Nephron progenitor cell (in vitro differentiated cells): ENCODE measurements around the gene PALLD.

Experiments used
- DNase-seq: peaks from one replicate; pipeline ENCODE4 v3.0.0; 2021
- H3K27ac Mint-ChIP-seq: 2 replicates; pipeline ENCODE4 v1.8.0; 2021; ENCODE audit warnings: mild to moderate bottlenecking, moderate library complexity, mixed read lengths
- H3K27me3 Mint-ChIP-seq: 2 replicates; pipeline ENCODE4 v1.8.0; 2021; ENCODE audit warnings: mild to moderate bottlenecking, low read depth, mixed read lengths; ENCODE audit not compliant: poor library complexity
- H3K36me3 Mint-ChIP-seq: 2 replicates; pipeline ENCODE4 v1.8.0; 2021; ENCODE audit warnings: low read depth, mixed read lengths
- H3K4me1 Mint-ChIP-seq: 2 replicates; pipeline ENCODE4 v1.8.0; 2021; ENCODE audit warnings: mixed read lengths
- H3K4me3 Mint-ChIP-seq: 2 replicates; pipeline ENCODE4 v1.8.0; 2021; ENCODE audit warnings: mild to moderate bottlenecking, moderate library complexity, mixed read lengths
- H3K9me3 Mint-ChIP-seq: 2 replicates; pipeline ENCODE4 v1.8.0; 2021; ENCODE audit warnings: mild to moderate bottlenecking, moderate library complexity, mixed read lengths
- TF ChIP-seq, protein P1 (sequence below): fragments of 200-600 bp; sonication (generic); IDR thresholded peaks from 2 replicates; pipeline ENCODE4 v1.5.0; 2021; ENCODE audit warnings: antibody characterized with exemption

The PALLD gene

DNA sequence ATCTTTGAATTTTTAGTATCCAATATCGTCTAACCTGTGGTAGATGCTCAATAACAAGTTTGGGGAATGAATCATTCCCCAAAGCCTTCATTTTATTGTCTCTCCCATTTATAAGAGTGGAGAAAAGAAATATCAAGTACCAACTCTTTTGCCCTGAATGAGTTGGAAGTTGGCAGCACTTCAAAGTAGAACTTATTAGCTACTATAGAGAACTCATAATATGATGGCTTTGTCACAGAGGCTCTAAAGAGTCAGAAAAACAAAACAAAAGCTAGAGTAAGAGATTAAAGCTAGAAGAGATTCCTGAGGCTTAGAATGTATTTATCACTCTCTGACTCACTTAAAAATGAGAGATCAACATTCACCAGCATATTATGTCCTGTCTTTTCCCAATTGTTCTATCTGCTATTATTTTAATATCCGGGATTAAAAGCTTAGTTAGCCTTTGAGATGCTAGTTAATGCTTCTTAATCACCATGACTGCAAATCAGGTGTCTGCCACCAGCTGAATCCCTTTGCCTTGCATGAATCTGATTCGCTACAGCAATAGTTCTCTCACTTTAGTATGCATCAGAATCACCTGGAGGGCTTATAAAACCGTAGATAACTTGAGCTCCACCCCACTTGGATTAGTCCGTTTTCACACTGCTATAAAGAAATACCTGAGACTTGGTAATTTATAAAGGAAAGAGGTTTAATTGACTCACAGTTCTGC lies 77.9 kb downstream of the PALLD start:
- TF ChIP-seq, protein P1, sequence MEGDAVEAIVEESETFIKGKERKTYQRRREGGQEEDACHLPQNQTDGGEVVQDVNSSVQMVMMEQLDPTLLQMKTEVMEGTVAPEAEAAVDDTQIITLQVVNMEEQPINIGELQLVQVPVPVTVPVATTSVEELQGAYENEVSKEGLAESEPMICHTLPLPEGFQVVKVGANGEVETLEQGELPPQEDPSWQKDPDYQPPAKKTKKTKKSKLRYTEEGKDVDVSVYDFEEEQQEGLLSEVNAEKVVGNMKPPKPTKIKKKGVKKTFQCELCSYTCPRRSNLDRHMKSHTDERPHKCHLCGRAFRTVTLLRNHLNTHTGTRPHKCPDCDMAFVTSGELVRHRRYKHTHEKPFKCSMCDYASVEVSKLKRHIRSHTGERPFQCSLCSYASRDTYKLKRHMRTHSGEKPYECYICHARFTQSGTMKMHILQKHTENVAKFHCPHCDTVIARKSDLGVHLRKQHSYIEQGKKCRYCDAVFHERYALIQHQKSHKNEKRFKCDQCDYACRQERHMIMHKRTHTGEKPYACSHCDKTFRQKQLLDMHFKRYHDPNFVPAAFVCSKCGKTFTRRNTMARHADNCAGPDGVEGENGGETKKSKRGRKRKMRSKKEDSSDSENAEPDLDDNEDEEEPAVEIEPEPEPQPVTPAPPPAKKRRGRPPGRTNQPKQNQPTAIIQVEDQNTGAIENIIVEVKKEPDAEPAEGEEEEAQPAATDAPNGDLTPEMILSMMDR = no peak
- Mint-ChIP-seq H3K36me3 (no peaks in the 10 kb centered on the region), H3K27ac (no peak overlapping the region), H3K4me1 (peaks cover 4% of the 10 kb centered on the region), H3K9me3 (peaks cover 4% of the 10 kb centered on the region), H3K27me3 (no peaks in the 10 kb centered on the region), H3K4me3 (no peak overlapping the region)
- no peak for DNase-seq

DNA sequence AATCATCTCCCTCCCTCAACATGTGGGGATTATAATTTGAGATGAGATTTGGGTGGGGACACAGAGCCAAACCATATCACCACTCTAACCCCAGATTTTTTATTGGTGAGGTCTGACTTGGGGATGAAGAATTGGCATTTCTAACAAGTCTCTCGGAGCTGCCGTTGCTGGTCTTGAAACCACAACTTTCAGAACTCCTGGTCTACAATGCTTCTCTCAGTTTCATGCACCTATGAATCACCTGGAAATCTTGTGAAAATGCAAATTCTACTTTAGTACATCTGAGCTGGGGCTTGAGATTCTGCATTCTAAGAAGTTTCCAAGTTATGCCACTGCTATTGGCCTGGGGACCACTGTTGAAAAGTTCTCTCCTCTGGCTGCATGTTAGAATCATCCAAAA lies 78.6 kb downstream of the PALLD start:
- Mint-ChIP-seq H3K36me3 (no peaks in the 10 kb centered on the region), H3K9me3 (peaks cover 8% of the 10 kb centered on the region), H3K4me3 (no peak overlapping the region), H3K27me3 (no peaks in the 10 kb centered on the region), H3K4me1 (no peaks in the 10 kb centered on the region), H3K27ac (no peak overlapping the region)
- DNase-seq = no peak
- TF ChIP-seq, protein P1 = no peak

DNA sequence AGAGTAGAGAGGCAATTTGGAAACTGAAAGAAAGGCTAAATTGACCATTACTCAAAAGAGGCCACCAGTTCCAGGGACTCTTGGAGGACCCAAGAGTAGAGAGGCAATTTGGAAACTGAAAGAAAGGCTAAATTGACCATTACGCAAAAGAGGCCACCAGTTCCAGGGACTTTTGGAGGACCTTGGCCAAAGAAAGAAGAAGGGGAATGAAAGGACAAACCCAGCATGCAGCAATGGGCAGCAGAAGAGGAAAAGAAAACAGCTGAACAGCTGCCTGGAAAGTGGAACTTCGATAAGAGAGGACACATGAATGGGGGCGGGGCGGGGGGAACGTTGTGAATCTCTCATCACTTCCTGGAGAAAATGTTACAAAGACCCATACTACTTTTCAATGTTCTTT lies 80.8 kb downstream of the PALLD start:
- no peak for DNase-seq
- Mint-ChIP-seq H3K36me3 (peaks cover 13% of the 10 kb centered on the region), H3K27me3 (no peaks in the 10 kb centered on the region), H3K27ac (no peak overlapping the region), H3K4me1 (no peaks in the 10 kb centered on the region), H3K4me3 (no peak overlapping the region), H3K9me3 (peaks cover 28% of the 10 kb centered on the region)
- TF ChIP-seq, protein P1 = no peak

DNA sequence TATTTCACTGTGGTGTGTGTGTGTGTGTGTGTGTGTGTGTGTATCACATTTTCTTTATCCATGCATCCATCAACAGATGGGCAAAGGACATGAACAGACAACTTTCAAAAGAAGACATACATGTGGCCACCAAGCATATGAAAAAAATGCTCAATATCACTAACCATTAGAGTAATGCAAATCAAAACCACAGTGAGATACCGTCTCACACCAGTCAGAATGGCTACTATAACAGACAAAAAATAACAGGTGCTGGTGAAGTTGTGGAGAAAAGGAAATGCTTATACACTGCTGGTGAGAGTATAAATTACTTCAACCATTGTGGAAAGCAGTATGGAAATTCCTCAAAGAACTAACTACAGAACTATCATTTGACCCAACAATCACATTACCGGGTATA lies 83.4 kb downstream of the PALLD start:
- no peak for DNase-seq
- Mint-ChIP-seq H3K4me3 (no peak overlapping the region), H3K4me1 (peaks cover 2% of the 10 kb centered on the region), H3K27ac (no peak overlapping the region), H3K9me3 (peaks cover 26% of the 10 kb centered on the region), H3K27me3 (no peaks in the 10 kb centered on the region), H3K36me3 (peaks cover 13% of the 10 kb centered on the region)
- TF ChIP-seq, protein P1 = no peak

DNA sequence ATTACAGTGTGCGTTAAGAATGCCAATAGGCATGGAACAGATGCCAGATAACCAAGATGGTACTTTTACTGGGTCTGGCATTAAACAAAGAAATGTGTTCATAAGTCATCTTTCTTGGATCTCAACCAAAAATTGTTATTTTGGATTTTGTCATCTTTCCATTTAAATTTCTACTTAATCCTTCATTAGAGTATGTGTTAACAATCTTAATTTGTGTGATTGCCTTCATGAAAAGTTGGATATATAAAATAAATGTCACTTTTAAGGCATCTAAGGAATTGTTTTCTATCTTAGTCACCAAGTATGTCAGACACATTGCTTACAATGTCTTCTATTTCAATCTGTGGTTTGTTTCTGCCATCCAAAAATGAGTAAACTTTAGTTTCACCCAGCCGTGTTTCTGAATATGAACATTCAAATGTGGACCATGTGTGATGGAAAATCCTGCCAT lies 87.5 kb downstream of the PALLD start:
- Mint-ChIP-seq H3K9me3 (peaks cover 26% of the 10 kb centered on the region), H3K27me3 (no peaks in the 10 kb centered on the region), H3K4me1 (peaks cover 32% of the 10 kb centered on the region), H3K27ac (no peak overlapping the region), H3K4me3 (no peak overlapping the region), H3K36me3 (peaks cover 13% of the 10 kb centered on the region)
- TF ChIP-seq, protein P1 = no peak
- DNase-seq = no peak
